ENCODE measurements around the gene PCDHB4.
"Not testable (repeated sequence)": the region's sequence is repeated elsewhere in the genome, so short reads cannot be mapped to it uniquely, and the experiment has no call there.

Gene PCDHB4

DNA sequence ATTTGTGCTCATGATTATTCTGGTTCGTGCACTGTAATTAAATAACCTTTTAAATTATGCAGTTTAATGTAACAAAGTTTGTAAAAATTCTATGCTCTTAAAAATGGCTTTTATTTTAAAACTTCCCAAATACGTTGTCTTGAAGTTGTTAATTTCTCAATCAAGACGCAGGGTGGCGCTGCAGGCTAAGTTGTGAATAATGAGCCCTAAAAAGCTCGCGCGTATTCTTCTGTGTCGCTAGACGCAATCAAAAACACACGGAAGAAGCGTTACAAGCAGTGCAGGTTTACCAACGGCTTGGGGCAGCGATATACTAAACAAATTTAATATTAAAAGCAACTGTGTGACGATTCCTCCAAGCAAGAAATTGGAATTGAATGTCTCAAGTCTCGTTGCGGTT lies at the start of gene PCDHB4:
Gene PCDHB4, plus strand, starts transcription at position 256 of the 400 bp plus-strand sequence. CDS start 181 bp downstream, outside the sequence.
- TF ChIP-seq Cebpa-rat (IDR thresholded peaks at IDR 0.05): no peak
- H3K36me3 ChIP-seq: no peaks in the 10 kb centered on the region
- no peaks in the 10 kb centered on the region for H3K4me1 ChIP-seq
- H3K4me2 ChIP-seq: no peak within 1 kb of the TSS
- no peak within 1 kb of the TSS for H3K27ac ChIP-seq
- H3K9me3 ChIP-seq (replicated peaks in 1 of 11): peaks cover 26 to 35% (median 33%) of the 10 kb centered on the region in 11 experiments
- H4K20me1 ChIP-seq: no peaks in the 10 kb centered on the region
- H3K4me3 ChIP-seq: no peak within 1 kb of the TSS
- no peak within 1 kb of the TSS for H3K9ac ChIP-seq
- no peaks in the 10 kb centered on the region for H3K27me3 ChIP-seq

DNA sequence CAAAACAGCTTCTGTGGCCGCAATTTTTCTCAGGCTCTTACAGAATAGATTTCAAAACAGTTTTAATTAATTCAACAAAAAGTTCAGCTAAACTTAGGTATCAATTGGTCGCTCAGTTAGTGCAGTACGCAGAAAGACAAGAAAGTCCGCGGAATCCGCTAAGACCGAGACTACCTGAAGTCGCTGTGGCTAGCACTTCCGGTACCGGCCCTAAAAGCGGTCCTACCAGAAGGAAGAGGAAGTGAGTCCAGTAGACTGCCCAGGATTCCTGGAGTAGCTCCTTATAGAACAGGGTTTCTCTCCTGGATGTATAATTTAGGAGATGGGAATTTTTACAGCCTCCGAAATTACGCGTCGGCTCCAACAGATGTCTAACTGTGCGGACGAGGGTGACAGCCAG lies 43.8 kb upstream of the PCDHB4 start:
- Histone ChIP-seq H3K27me3 (no peaks in the 10 kb centered on the region), H3K9me3 (replicated peaks in 1 of 11) (peaks cover 11 to 25% (median 18%) of the 10 kb centered on the region in 11 experiments; a peak in 19 of 22 replicates), H3K4me2 (no peak overlapping the region), H4K20me1 (no peaks in the 10 kb centered on the region), H3K36me3 (no peaks in the 10 kb centered on the region), H3K4me3 (no peak overlapping the region), H3K4me1 (no peaks in the 10 kb centered on the region), H3K27ac (no peak overlapping the region), H3K9ac (no peak overlapping the region)
- TF ChIP-seq Cebpa-rat (IDR thresholded peaks at IDR 0.05): no peak

GRCh38 chr5:141082228-141082627 lies 39.4 kb upstream of the PCDHB4 start:
- H3K36me3 ChIP-seq: no peaks in the 10 kb centered on the region
- H3K4me3 ChIP-seq: no peak overlapping the region
- H4K20me1 ChIP-seq: no peaks in the 10 kb centered on the region
- H3K27me3 ChIP-seq: no peaks in the 10 kb centered on the region
- TF ChIP-seq Cebpa-rat (IDR thresholded peaks at IDR 0.05): no peak
- no peak overlapping the region for H3K9ac ChIP-seq
- H3K27ac ChIP-seq: no peak overlapping the region
- no peak overlapping the region for H3K4me2 ChIP-seq
- no peaks in the 10 kb centered on the region for H3K4me1 ChIP-seq
- H3K9me3 ChIP-seq (replicated peaks in 1 of 11): peaks cover 11 to 18% (median 13%) of the 10 kb centered on the region in 11 experiments; a peak in 19 of 22 replicates

DNA sequence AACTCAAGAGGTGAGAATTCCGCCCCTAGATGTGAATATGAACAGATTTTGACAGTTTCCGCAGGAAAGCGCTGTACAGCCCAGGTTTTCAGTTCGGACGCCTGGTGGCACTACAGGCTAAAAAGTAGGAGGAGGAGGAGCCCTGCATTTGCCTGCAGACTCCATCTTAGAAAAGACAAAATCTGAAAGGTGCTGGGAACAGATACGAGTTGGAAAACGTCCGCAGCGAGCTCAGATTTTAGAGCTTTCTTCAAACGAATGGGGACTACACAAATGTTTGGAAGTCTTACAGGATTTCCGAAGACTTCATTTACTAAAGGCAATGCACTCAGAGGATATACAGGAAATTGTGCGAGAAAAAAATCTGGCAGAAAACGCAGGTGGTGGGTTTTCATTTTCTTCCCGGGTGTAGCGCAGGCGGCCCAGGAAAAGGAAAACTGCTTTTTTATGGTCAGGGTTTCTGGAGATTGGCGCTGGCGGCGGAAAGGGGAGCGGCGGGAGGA lies 37.1 kb upstream of the PCDHB4 start:
- Histone ChIP-seq H3K27ac (no peak overlapping the region), H3K27me3 (no peaks in the 10 kb centered on the region; a peak in 1 of 22 replicates), H3K4me3 (no peak overlapping the region), H3K4me1 (no peaks in the 10 kb centered on the region), H3K9ac (no peak overlapping the region), H3K4me2 (no peak overlapping the region), H3K9me3 (replicated peaks in 1 of 11) (no peaks in the 10 kb centered on the region), H3K36me3 (no peaks in the 10 kb centered on the region), H4K20me1 (no peaks in the 10 kb centered on the region)
- TF ChIP-seq Cebpa-rat (IDR thresholded peaks at IDR 0.05): no peak

DNA sequence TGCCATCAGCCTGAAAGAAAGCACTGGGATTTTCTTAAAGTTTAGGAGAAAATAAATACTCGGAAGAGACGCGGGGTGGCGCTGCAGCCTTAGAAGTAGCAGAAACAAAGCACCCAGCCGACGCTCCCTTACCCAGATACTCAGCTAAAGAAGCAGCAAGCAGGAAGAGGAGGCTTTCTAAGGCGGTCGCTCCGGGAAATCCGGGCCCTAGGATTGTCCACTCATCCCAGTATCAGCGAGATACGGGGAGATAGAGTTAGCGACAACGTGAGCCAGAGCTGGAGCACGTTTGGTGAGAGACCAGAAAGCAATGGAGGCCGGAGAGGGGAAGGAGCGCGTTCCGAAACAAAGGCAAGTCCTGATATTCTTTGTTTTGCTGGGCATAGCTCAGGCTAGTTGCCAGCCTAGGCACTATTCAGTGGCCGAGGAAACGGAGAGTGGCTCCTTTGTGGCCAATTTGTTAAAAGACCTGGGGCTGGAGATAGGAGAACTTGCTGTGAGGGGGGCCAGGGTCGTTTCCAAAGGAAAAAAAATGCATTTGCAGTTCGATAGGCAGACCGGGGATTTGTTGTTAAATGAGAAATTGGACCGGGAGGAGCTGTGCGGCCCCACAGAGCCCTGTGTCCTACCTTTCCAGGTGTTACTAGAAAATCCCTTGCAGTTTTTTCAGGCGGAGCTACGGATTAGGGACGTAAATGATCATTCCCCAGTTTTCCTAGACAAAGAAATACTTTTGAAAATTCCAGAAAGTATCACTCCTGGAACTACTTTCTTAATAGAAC lies 26.9 kb upstream of the PCDHB4 start, which contains the start of gene PCDHB2:
Gene PCDHB2, plus strand, starts transcription at position 135 of the 782 bp plus-strand sequence. Its CDS starts 176 bp downstream, at position 311.
- Histone ChIP-seq H3K36me3 (no peaks in the 10 kb centered on the region), H3K4me3 (no peak within 1 kb of the TSS), H3K9me3 (replicated peaks in 1 of 11) (peaks cover 15 to 28% (median 19%) of the 10 kb centered on the region in 11 experiments; a peak in 19 of 22 replicates), H3K27me3 (no peaks in the 10 kb centered on the region), H4K20me1 (no peaks in the 10 kb centered on the region), H3K27ac (no peak within 1 kb of the TSS), H3K4me1 (no peaks in the 10 kb centered on the region), H3K4me2 (no peak within 1 kb of the TSS), H3K9ac (no peak within 1 kb of the TSS)
- no peak for TF ChIP-seq Cebpa-rat (IDR thresholded peaks at IDR 0.05)

GRCh38 chr5:141095263-141095641 lies 26.4 kb upstream of the PCDHB4 start:
- no peak for TF ChIP-seq Cebpa-rat (IDR thresholded peaks at IDR 0.05)
- Histone ChIP-seq H4K20me1 (no peaks in the 10 kb centered on the region), H3K36me3 (no peaks in the 10 kb centered on the region), H3K27me3 (no peaks in the 10 kb centered on the region), H3K27ac (no peak overlapping the region), H3K9me3 (replicated peaks in 1 of 11) (peaks cover 16 to 31% (median 21%) of the 10 kb centered on the region in 11 experiments; a peak in 19 of 22 replicates), H3K4me3 (no peak overlapping the region), H3K4me2 (no peak overlapping the region), H3K4me1 (no peaks in the 10 kb centered on the region), H3K9ac (no peak overlapping the region)

GRCh38 chr5:141096181-141096580 lies 25.4 kb upstream of the PCDHB4 start:
- not testable (repeated sequence) for H3K27me3 ChIP-seq, H3K4me3 ChIP-seq, H3K4me1 ChIP-seq, H3K4me2 ChIP-seq, H3K9ac ChIP-seq, H3K27ac ChIP-seq, H3K36me3 ChIP-seq, H4K20me1 ChIP-seq
- H3K9me3 ChIP-seq (replicated peaks in 1 of 11): peaks cover 25 to 41% (median 31%) of the 10 kb centered on the region in 11 experiments; a peak in 21 of 22 replicates

- not testable (repeated sequence) for H3K9ac ChIP-seq, H3K36me3 ChIP-seq, H3K27me3 ChIP-seq, H3K4me1 ChIP-seq, H3K4me3 ChIP-seq, H3K4me2 ChIP-seq, H4K20me1 ChIP-seq, H3K27ac ChIP-seq
- peaks cover 29 to 45% (median 35%) of the 10 kb centered on the region in 11 experiments; a peak in 21 of 22 replicates for H3K9me3 ChIP-seq (replicated peaks in 1 of 11)
These were observed 25.0 kb upstream of the PCDHB4 start for GRCh38 chr5:141096586-141096985.

DNA sequence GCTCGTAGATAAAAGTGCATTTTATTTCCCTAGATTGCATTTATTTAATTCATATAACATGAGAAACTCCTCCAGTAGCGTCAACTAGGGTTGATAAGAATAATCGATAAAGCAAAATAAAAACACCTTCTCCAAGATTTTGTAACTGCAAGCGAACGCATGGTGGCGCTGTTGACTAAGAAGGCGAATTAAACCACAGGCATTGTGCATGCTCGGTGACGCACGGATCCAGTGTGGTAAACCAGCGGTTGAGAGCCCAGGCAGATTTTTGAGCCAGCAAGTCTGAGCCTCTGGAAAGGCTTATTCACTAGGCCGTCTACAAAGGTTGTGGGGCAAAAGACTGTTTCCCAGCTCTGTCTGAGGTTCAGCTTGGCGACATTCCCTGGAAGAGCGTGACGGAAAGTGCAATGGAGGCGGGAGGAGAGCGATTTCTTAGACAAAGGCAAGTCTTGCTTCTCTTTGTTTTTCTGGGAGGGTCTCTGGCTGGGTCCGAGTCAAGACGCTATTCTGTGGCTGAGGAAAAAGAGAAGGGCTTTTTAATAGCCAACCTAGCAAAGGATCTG lies 21.3 kb upstream of the PCDHB4 start, which contains the start of gene PCDHB3:
Gene PCDHB3, plus strand, starts transcription at position 231 of the 563 bp plus-strand sequence. Its CDS starts 177 bp downstream, at position 408.
- TF ChIP-seq Cebpa-rat (IDR thresholded peaks at IDR 0.05): no peak
- Histone ChIP-seq H3K4me1 (no peaks in the 10 kb centered on the region), H3K9me3 (replicated peaks in 1 of 11) (peaks cover 27 to 46% (median 35%) of the 10 kb centered on the region in 11 experiments; a peak in 21 of 22 replicates), H3K4me2 (no peak within 1 kb of the TSS), H3K27me3 (no peaks in the 10 kb centered on the region), H3K36me3 (no peaks in the 10 kb centered on the region), H3K9ac (no peak within 1 kb of the TSS), H3K4me3 (peak within 1 kb of the TSS in 1 of 10 experiments; percentile 24; a peak in 1 of 20 replicates), H3K27ac (no peak within 1 kb of the TSS), H4K20me1 (no peaks in the 10 kb centered on the region)

Data from BLaER1 treated with 17β-estradiol and CSF1 and Interleukin-3, amounts not matched to agents 10 nM and 100 nM (cell line).